ENCODE measurements around the gene MICU1. TPM values are rescaled to one million over a fixed set of nuclear protein-coding genes. Genes with fewer than 3 reads are reported as not detected.

The MICU1 gene
- total RNA-seq, 3 donors from 2014 or later (not counting 1 experiment from before 2014, with no cell fraction given), result 27.9 to 30.9 (median 29.4) TPM

DNA sequence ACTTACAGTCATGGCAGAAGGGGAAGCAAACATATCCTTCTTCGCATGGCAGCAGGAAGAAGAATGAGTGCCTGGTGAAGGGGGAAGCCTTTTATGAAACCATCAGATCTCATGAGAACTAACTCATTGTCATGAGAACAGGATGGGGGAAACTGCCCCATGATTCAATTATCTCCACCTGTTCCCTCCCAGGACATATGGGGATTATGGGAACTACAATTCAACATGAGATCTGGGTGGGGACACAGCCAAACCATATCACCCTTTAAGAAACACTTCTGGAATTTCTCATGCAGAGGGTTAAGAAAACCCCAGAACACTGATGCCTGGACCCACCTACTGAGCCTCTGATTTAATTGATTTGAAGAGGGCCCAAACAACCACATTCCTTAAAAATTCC, 207.9 kb downstream of the MICU1 start:
- H3K4me3 ChIP-seq (ENCODE audit: low read length), result no peak overlapping the region
- intact Hi-C loops (cut with micrococcal nuclease), result no loop called here
- DNase-seq, result no peak
- Mint-ChIP-seq H3K36me3 (peaks cover 9% of the 10 kb centered on the region), H3K4me3 (no peak overlapping the region), H3K27ac (no peak overlapping the region), H3K4me1 (no peaks in the 10 kb centered on the region), H3K9me3 (peaks cover 2 to 3% of the 10 kb centered on the region in 2 donors), H3K27me3 (ENCODE audit: low read depth in 2 of 2) (no peaks in the 10 kb centered on the region)
- H3K27ac ChIP-seq (ENCODE audit: low read length), result no peak overlapping the region
- H3K36me3 ChIP-seq (ENCODE audit: control insufficient read depth, insufficient read depth, low read length), result peaks cover 9% of the 10 kb centered on the region
- H3K9me3 ChIP-seq (ENCODE audit: control insufficient read depth, insufficient read depth, low read length), result peaks cover 3% of the 10 kb centered on the region
- no peaks in the 10 kb centered on the region for H3K27me3 ChIP-seq (ENCODE audit: control insufficient read depth, insufficient read depth, low read length)
- WGBS (ENCODE audit: insufficient coverage), result 35% methylated on average over 1 of the region's 1 CpG
- no peak for ATAC-seq
- TF ChIP-seq, protein P1, sequence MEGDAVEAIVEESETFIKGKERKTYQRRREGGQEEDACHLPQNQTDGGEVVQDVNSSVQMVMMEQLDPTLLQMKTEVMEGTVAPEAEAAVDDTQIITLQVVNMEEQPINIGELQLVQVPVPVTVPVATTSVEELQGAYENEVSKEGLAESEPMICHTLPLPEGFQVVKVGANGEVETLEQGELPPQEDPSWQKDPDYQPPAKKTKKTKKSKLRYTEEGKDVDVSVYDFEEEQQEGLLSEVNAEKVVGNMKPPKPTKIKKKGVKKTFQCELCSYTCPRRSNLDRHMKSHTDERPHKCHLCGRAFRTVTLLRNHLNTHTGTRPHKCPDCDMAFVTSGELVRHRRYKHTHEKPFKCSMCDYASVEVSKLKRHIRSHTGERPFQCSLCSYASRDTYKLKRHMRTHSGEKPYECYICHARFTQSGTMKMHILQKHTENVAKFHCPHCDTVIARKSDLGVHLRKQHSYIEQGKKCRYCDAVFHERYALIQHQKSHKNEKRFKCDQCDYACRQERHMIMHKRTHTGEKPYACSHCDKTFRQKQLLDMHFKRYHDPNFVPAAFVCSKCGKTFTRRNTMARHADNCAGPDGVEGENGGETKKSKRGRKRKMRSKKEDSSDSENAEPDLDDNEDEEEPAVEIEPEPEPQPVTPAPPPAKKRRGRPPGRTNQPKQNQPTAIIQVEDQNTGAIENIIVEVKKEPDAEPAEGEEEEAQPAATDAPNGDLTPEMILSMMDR (IDR thresholded peaks at IDR 0.05), result no peak
- H3K4me1 ChIP-seq (ENCODE audit: control insufficient read depth, insufficient read depth, low read length), result no peaks in the 10 kb centered on the region

DNA sequence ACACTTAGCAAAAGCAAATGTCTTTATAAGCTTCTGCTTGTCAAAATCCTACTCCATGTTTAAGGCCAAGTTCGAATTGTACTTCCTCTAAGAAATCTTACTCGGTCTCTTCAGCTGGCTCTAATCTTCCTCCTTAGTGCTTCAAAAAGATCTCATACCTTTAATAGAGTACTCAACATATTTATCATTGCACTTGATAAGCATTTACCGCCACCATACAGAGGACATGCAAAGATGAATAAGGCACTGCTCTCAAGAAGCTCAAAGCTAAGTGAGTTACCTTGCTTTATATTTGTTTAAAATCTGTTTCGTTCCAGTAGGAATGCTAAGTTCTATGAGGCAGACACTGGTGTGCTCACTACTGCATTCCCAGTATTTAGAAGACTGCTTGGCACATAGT, 209.2 kb downstream of the MICU1 start:
- intact Hi-C loops (cut with micrococcal nuclease), result no loop called here
- Mint-ChIP-seq H3K9me3 (no peaks in the 10 kb centered on the region), H3K27me3 (ENCODE audit: low read depth in 2 of 2) (no peaks in the 10 kb centered on the region), H3K36me3 (no peaks in the 10 kb centered on the region), H3K4me3 (no peak overlapping the region), H3K27ac (no peak overlapping the region), H3K4me1 (no peaks in the 10 kb centered on the region)
- Histone ChIP-seq H3K36me3 (ENCODE audit: control insufficient read depth, insufficient read depth, low read length) (peaks cover 2% of the 10 kb centered on the region), H3K4me1 (ENCODE audit: control insufficient read depth, insufficient read depth, low read length) (no peaks in the 10 kb centered on the region), H3K9me3 (ENCODE audit: control insufficient read depth, insufficient read depth, low read length) (no peaks in the 10 kb centered on the region), H3K4me3 (ENCODE audit: low read length) (no peak overlapping the region), H3K27me3 (ENCODE audit: control insufficient read depth, insufficient read depth, low read length) (no peaks in the 10 kb centered on the region), H3K27ac (ENCODE audit: low read length) (no peak overlapping the region)
- ATAC-seq (no peak), DNase-seq (no peak)
- TF ChIP-seq, protein P1 (IDR thresholded peaks at IDR 0.05), result no peak
- WGBS (ENCODE audit: insufficient coverage), result 90% methylated on average over 4 of the region's 4 CpGs

DNA sequence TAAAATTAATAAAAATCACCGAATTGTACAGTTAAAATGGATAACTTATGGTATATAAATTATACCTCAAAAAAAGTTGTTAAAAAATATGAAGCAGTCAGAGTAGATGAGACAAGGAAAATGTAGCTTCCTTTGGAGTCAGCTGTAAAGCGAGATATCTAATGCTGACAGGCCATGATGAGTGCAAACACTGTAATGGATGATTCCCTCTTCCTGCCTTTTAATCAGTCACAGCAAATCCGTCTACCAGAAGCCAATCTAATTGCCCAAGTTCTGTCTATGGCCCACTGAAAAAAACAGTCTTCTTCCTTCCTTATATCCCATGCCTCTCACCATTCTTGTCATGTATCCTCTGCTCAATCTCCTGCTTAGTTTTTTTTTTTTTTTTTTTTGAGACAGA, 211.2 kb downstream of the MICU1 start:
- ATAC-seq, result no peak
- H3K4me3 Mint-ChIP-seq, result no peak overlapping the region
- Histone ChIP-seq H3K4me1 (ENCODE audit: control insufficient read depth, insufficient read depth, low read length) (no peaks in the 10 kb centered on the region), H3K9me3 (ENCODE audit: control insufficient read depth, insufficient read depth, low read length) (no peaks in the 10 kb centered on the region), H3K36me3 (ENCODE audit: control insufficient read depth, insufficient read depth, low read length) (no peaks in the 10 kb centered on the region), H3K4me3 (ENCODE audit: low read length) (no peak overlapping the region), H3K27ac (ENCODE audit: low read length) (no peak overlapping the region), H3K27me3 (ENCODE audit: control insufficient read depth, insufficient read depth, low read length) (no peaks in the 10 kb centered on the region)
- no peak overlapping the region for H3K27ac Mint-ChIP-seq
- WGBS (ENCODE audit: insufficient coverage), result 92% methylated on average over 2 of the region's 3 CpGs
- intact Hi-C loops (cut with micrococcal nuclease), result no loop called here
- TF ChIP-seq, protein P1 (IDR thresholded peaks at IDR 0.05), result no peak
- no peak for DNase-seq
- H3K27me3 Mint-ChIP-seq (ENCODE audit: low read depth in 2 of 2), result no peaks in the 10 kb centered on the region
- H3K36me3 Mint-ChIP-seq, result no peaks in the 10 kb centered on the region
- H3K9me3 Mint-ChIP-seq, result no peaks in the 10 kb centered on the region
- H3K4me1 Mint-ChIP-seq, result no peaks in the 10 kb centered on the region

DNA sequence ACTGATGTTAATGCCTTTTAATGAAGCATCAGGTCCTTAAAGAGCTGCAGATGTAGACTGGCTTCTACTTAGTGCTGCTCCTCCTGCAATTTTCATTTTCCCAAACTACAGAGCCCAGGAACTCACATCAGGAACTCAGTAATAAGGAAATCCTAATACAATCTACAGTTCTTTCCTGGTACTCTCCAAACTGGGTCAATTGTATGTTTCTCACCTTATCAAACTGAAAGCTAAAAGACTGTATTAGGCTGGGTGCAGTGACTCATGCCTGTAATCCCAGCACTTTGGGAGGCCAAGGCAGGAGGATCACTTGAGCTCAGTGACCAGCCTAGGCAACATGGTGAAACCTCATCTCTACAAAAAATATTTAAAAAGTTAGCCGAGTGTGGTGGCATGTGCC, 216.7 kb downstream of the MICU1 start:
- Mint-ChIP-seq H3K4me3 (no peak overlapping the region), H3K36me3 (no peaks in the 10 kb centered on the region)

More for the DNA sequence above, 216.7 kb downstream of the MICU1 start:
- 93% methylated on average over 1 of the region's 1 CpG for WGBS (ENCODE audit: insufficient coverage)
- H3K9me3 Mint-ChIP-seq, result no peaks in the 10 kb centered on the region
- ATAC-seq (no peak), DNase-seq (no peak)
- TF ChIP-seq, protein P1 (IDR thresholded peaks at IDR 0.05), result no peak
- H3K4me1 Mint-ChIP-seq, result no peaks in the 10 kb centered on the region
- H3K27ac Mint-ChIP-seq, result no peak overlapping the region
- no peaks in the 10 kb centered on the region for H3K9me3 ChIP-seq (ENCODE audit: control insufficient read depth, insufficient read depth, low read length)
- no peak overlapping the region for H3K4me3 ChIP-seq (ENCODE audit: low read length)
- peaks cover 2% of the 10 kb centered on the region for H3K36me3 ChIP-seq (ENCODE audit: control insufficient read depth, insufficient read depth, low read length)
- no peaks in the 10 kb centered on the region for H3K27me3 ChIP-seq (ENCODE audit: control insufficient read depth, insufficient read depth, low read length)
- H3K4me1 ChIP-seq (ENCODE audit: control insufficient read depth, insufficient read depth, low read length), result no peaks in the 10 kb centered on the region
- intact Hi-C loops (cut with micrococcal nuclease), result no loop called here
- no peaks in the 10 kb centered on the region for H3K27me3 Mint-ChIP-seq (ENCODE audit: low read depth in 2 of 2)
- H3K27ac ChIP-seq (ENCODE audit: low read length), result no peak overlapping the region

Measured in natural killer cell (primary cell).